Activated T-cell treated with anti-CD3 and anti-CD28 coated beads for 4 hours (primary cell): Measurements from ENCODE around the gene IL3RA.
"Not testable (repeated sequence)": the region's sequence is repeated elsewhere in the genome, so short reads cannot be mapped to it uniquely, and the experiment has no call there.

Experiments used
- DNase-seq: peaks from one replicate; pipeline ENCODE4 v3.0.0-alpha.2; 2020

Gene IL3RA

DNA sequence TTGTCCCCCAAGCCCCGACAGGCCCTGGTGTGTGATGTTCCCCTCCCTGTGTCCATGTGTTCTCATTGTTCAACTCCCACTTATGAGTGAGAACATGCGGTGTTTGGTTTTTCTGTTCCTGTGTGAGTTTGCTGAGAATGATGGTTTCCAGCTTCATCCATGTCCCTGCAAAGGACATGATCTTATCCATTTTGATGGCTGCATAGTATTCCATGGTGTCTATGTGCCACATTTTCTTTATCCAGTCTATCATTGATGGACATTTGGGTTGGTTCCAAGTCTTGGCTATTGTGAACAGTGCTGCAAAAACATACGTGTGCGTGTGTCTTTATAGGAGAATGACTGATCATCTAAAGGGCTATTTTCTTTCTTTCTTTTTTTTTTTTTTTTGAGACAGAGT lies 4.2 kb upstream of the IL3RA start:
- not testable (repeated sequence) for DNase-seq

DNA sequence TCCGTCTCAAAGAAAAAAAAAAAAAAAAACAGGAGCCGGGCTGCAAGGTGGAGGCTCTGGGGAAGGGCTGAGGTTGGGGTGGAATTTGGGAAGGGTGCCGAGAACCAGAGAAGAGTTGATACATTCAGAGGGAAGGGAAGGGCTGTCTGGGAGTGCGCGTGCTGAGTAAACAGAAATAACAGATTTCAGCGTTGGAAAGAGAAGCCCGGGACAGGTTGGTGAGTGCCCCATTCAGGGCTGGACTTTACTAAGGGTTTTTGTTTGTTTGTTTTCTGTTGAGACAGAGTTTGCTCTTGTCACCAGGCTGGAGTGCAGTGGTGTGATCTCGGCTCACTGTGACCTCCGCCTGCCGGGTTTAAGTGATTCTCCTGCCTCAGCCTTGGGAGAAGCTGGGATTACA lies 1.7 kb upstream of the IL3RA start:
- no peak for DNase-seq

DNA sequence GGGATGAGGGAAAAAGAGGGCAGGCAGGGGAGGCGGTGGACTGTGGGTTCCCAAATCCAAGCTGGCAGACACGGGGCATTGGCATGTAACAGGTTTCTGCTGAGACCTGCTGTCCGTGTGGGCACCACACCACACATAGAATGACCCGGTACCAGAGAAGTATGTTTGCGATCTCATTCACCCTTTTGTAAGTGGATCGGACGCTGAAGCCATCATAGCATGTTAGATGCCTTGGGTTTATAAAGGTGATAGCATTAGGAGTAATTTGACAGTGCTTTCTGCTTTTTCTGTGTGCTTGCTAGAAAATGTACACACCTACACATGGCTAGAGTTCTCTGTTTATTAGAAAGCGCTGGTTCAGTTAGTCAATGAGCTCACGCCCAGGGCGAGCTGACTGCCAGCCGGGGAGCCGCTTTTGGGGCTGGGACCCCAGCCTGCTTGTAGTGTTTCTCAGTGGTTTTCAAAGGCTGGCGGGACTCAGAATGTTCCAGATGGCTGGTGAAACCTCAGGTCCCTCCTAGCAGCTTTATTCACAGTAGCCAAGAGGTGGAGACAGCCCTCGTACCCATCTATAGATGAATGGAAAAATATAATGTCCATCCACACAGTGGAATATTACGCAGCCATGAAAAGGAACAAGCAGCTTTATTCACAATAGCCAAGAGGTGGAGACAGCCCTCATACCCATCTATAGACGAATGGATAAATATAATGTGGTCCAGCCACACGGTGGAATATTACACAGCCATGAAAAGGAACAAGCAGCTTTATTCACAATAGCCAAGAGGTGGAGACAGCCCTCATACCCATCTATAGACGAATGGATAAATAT lies 579 bp downstream of the IL3RA start:
- DNase-seq, result no peak

DNA sequence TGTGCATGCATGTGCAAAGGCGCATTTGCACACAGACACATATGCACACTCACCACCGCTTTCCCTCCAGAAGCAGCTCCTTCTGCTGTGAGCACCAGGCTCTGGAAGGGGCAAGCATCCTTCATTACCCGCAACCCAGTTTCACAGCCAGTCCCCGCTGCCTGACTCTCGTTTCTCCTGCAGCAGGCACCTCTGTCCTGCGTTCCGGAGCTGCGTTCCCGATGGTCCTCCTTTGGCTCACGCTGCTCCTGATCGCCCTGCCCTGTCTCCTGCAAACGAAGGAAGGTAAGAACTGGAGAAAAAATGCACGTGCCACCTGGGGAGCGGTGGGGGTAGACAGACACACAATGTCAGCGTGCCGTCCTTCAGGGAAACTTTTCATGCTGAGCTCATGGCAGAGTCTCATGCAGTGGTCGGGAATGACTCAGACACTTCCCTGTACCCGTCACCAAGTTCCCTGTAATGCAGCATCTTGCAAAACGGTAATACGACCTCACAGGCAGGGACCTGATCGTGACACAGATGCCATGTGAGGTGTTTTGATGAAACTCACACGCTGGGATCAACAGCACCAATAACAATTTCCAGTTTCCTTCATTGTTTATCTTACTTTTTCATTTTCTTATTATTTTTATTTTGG lies 5.1 kb downstream of the IL3RA start:
- DNase-seq, result no peak

DNA sequence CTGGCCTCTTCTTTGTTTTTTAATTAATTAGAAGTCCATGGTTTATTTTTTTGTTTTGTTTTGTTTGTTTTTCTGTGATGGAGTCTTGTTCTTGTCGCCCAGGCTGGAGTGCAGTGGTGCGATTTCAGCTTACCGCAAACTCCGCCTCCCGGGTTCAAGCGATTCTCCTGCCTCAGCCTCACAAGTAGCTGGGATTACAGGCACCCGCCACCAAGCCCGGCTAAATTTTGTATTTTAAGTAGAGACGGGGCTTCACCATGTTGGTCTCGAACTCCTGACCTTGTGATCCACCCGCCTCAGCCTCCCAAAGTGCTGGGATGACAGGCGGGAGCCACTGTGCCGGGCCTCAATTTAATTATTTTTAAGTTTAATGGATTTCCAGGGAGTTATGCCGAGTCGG lies 13.0 kb downstream of the IL3RA start:
- not testable (repeated sequence) for DNase-seq

DNA sequence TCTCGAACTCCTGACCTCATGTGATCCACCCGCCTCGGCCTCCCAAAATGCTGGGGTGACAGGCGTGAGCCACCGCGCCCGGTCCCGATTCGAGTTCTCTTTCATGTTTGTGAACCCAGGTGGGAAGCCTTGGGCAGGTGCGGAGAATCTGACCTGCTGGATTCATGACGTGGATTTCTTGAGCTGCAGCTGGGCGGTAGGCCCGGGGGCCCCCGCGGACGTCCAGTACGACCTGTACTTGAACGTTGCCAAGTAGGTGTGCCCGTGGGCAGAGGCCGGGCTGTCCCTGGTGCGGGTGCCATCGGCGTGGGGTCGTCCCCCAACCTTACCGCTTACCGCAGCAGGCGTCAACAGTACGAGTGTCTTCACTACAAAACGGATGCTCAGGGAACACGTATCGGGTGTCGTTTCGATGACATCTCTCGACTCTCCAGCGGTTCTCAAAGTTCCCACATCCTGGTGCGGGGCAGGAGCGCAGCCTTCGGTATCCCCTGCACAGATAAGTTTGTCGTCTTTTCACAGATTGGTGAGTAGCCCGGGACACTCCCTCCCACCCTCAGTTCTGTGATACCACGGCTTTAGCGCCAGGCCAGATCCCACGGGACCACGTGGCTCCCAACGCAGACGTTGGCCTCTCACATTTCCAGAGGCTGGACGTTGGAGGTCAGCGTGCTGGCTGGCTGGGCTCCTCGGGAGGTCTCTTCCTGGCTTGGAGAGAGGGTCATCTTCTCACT lies 15.6 kb downstream of the IL3RA start:
- no peak for DNase-seq

DNA sequence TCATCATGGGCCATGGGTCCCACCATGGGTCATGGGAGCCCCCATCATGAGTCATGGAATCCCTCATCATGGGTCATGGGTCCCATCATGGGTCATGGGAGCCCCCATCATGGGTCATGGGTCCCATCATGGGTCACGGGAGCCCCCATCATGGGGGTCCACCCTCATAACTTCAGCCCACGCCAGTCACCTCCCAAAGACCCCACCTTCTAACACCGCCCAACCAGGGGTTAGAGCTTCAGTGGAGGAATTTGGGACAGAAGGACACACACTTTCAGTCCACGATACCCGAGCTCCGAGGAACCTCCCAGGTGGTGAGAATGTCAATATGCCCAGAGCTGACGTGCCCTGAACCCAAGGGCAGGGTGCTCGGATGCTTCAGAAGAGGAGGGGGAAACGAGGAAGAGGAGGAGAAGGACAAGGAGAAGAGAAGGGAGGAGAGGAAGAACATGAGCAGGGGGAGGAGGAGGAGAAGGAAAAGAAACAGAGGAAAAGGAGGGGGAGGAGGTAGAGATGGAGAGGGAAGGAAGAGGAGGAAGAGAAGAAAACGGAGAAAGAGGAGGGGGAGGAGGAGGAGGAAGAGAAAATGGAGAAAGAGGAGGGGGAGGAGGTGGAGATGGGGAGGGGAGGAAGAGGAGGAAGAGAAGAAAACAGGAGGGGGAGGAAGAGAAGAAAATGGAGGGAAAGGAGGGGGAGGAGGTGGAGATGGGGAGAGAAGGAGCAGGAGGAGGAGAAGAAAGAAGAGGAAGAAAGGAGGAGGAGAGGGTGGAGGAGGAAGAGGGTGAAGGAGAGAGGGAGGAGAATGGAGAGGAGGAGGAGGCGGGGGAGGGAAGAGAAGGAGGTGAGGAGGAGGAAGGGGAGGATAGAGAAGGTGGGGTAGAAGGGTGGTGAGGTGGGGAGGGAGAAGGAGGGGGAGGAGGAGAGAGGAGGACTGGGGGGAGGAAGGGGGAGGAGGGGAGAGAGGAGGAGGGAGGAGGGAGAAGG lies 17.7 kb downstream of the IL3RA start:
- DNase-seq, result no peak

DNA sequence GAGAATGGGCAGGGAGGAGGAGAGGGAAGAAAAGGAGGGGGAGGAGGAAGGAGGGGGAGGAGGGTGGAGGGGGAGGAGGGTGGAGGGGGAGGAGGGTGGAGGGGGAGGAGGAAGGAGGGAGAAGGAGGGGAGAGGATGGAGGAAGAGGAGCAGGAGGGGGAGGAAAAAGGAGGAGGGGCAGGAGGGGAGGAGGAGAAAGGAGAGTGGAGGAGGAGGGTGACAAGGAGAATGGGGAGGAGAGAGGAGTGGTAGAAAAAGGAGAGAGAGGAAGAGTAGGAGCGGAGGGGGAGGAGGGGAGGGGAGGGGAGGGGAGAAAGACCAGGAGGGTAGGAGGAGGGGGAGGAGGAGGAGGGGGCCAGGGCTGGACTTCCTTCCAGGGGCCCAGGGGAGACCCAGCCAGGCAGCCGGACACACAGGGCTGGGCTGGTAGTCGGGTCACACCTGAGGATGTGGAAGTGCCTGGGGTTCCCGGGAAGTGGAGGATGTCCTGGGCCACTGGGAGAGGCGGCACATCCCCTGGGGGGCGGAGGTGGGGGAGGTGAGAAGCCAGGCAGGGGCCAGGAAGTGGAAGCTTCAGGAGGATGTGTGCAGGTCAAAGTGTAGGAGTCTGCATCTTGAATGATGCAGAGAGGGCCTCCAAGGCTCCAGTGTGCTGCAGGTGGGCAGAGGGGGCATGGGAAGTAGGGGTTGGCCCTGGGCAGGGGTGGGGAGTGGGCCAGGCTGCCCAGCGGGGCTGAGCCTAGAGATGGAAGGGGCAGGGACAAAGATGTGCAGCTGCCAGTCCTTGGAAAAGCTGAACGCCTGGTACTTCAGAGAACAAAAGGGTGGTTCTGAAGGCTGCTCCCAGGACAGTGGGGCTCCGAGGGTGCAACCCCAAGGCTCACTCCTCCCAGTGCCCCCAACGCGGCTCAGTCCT lies 18.8 kb downstream of the IL3RA start:
- DNase-seq, result no peak

DNA sequence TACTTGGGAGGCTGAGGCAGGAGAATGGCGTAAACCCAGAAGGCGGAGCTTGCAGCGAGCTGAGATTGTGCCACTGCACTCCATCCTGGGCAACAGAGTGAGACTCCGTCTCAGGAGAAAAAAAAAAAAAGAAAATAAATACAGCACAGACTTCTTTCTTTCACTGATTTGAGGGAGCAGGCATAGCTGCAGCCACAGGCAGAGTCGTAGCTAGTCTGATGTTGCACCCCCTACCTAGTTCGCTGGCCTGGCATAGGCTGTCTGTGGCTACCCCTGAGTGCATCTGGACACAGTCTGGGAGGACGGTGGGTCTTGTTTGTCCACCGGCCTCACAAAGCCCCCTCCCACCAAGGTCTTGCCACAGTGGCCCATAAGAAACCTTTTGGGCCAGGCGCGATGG lies 21.4 kb downstream of the IL3RA start:
- no peak for DNase-seq

DNA sequence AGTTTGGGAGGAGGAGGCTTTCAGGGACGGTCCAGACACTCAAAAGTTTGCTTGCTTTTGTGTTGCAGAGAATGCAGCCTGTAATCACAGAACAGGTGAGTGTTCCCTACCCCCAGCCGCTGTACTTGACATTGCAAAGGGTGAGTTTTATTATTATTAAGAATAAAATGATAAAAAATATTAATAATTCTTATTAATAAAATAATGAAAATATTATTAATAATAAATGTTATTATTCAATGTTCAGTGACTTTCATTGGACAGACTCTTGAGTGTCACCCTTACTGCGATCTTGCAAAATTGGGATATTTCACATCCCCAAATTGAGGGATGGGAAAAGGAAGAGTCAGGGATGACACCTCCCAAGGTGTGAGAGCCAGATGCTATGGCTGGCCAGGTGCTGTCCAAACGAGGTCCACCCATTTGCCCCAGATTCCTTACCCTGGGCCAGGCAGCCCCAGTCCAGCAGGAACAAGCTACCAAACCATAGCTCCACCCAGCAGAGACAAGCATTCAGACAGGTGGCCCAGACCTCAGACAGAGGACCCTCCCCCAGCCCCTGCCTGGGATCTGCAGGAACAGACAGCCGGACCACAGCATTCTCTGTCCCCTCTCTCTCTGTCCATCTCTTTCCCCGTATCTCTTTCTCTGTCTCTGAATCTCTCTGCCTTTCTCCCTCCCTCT lies 22.4 kb downstream of the IL3RA start:
- DNase-seq, result no peak

DNA sequence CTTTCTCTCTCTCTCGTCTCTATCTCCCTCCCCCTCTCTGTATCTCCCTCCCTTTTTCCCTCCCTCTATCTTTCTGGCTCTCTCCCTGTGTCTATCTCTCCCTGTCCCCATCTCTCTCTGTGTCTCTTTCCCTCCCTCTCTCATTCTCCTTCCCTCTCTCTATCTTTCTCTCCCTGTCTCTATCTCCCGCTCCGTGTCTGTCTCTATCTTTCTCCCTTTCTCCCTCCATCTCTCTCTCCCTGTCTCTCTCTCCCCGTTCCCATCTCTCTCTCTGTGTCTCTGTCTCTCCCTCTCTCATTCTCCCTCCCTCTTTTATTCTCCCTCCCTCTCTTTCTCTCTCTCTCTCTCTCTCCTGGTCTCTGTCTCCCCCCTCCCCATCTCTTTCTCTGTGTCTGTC lies 22.9 kb downstream of the IL3RA start:
- no peak for DNase-seq

DNA sequence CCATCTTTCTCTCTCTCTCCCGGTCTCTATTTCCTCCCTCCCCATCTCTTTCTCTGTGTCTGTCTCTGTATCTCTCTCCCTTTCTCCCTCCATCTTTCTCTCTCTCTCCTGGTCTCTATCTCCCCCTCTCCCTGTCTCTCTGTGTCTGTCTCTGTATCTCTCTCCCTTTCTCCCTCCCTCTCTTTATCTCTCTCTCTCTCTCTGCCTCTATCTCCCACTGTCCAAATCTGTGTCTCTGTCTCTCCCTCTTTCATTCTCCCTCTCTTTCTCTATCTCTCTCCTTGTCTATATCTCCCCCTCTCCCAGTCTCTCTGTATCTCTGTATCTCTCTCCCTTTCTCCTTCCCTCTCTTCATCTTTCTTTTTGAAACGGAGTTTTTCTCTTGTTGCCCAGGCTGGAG lies 23.6 kb downstream of the IL3RA start:
- no peak for DNase-seq

DNA sequence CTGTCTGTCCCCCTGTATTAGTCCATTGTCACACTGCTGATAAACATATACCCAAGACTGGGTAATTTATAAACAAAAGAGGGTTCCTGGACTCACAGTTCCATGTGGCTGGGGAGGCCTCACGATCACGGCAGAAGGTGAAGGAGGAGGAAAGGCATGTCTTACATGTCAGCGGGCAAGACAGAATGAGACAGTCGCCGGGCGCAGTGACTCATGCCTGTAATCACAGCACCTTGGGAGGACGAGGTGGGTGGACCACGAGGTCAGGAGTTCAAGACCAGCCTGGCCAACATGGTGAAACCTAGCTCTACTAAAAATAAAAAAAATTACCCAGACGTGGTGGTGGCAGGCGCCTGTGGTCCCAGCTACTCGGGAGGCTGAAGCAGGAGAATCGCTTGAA lies 24.7 kb downstream of the IL3RA start:
- no peak for DNase-seq

DNA sequence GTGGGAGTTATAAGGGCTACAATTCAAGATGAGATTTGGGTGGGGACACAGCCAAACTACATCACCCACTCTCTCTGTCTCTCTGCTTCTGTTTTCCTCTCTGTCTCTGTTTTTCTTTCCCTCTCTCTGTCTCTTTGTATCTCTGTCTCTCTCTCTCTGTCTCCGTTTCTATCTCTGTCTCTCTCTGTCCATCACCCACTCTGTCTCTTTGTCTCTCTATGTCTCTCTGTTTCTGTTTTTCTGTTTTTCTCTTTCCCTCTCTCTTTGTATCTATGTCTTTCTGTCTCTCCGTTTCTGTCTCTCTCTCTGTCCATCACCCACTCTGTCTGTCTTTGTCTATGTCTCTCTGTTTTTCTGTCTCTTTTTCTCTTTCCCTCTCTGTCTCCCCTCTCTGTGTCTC lies 25.3 kb downstream of the IL3RA start:
- no peak for DNase-seq

DNA sequence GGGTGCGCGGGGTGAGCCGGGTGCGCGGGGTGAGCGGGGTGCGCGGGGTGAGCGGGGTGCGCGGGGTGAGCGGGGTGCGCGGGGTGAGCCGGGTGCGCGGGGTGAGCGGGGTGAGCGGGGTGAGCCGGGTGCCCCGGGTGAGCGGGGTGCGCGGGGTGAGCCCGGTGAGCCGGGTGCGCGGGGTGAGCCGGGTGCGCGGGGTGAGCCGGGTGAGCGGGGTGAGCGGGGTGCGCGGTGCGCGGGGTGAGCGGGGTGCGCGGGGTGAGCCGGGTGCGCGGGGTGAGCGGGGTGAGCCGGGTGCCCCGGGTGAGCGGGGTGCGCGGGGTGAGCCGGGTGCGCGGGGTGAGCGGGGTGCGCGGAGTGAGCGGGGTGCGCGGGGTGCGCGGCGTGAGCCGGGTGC lies 29.8 kb downstream of the IL3RA start:
- DNase-seq, result not testable (repeated sequence)

DNA sequence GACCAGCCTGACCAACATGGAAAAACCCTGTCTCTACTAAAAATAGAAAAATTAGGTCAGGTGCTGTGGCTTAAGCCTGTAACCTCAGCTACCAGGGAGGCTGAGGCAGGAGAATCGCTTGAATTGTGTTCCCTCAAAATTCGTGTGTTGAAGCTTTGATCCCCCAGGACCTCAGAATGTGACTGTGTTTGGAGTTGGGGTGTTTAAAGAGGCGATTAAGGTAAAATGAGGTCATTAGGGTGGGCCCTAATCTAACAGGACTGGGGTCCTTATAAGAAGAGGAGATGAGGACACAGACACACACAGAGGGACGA lies 31.8 kb downstream of the IL3RA start:
- DNase-seq, result no peak

DNA sequence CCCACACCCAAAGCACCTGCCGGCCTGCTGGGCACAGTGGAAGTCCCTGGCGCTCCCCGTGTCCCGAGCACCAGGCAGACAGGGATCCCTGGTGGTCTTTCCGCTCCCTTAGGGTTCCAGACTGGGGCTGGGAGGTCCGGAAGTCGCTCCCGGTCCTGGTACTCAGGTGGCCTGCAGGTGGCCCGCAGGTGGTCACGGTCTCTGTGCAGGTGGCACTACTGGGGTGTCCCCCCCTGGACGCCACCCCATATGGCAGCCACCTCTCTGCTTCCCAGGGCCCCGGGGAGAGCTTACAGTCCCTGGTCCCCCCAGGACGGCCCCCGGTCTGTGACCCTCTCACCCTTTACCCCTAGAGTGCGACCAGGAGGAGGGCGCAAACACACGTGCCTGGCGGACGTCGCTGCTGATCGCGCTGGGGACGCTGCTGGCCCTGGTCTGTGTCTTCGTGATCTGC lies 41.7 kb downstream of the IL3RA start:
- DNase-seq, result no peak

DNA sequence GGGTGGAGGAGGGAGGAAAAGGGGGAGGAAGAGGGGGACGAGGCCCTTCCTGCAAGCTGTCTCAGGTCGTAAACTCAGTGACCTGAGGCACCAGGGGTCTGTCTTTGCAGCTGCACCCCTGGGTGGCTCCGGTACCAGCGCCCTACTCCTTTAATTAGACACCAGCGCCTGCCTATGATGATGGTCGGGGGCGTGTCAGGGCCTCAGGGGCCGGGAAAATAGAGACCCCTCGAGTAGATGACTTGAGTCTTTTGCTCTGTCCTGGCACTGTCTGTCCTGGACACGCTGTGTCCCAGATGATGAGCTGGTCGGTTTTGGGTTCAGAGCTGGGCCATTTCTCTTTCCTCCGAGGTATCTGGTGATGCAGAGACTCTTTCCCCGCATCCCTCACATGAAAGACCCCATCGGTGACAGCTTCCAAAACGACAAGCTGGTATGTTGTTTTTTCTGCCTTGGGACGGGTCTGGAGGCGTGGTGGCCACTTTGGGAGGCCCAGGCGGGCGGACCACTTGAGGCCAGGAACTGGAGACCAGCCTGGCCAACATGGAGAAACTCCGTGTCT lies 44.2 kb downstream of the IL3RA start:
- DNase-seq, result no peak

DNA sequence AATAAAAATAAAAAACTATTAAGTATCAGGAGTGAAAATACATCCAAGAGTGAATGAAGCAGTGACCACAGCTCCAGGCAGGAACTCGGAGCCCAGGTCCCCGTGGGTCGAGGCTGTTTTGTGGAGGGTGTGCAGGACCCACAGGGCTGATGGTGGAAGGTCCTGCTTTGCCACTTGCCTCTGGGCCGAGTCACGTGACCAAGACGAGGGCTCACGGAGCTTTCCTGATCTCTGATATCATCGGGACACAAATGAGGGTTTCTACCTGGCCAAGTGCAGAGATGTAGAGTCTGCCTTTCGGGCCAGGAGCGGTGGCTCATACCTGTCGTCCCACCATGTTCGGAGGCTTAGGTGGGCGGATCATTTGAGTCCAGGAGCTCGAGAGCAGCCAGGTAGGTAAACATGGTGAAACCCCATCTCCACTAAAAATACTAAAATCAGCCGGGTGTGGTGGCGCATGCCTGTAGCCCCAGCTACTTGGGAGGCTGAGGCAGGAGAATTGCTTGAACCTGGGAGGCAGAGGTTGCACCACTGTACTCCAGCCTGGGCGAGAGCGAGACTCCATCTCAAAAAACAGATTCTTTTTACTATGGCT lies 48.2 kb downstream of the IL3RA start:
- no peak for DNase-seq
